A204.1 (cell line): ENCODE data around the gene ATP9A.

Source experiments
- FAIRE-seq: peaks from 2 replicates; lab custom pipeline; 2012; peaks lifted over from hg19 to GRCh38; lab: Jason Lieb, UNC

The ATP9A gene

GRCh38 chr20:51625105-51625504 is 143.1 kb downstream of the ATP9A start:
- no peak for FAIRE-seq

DNA sequence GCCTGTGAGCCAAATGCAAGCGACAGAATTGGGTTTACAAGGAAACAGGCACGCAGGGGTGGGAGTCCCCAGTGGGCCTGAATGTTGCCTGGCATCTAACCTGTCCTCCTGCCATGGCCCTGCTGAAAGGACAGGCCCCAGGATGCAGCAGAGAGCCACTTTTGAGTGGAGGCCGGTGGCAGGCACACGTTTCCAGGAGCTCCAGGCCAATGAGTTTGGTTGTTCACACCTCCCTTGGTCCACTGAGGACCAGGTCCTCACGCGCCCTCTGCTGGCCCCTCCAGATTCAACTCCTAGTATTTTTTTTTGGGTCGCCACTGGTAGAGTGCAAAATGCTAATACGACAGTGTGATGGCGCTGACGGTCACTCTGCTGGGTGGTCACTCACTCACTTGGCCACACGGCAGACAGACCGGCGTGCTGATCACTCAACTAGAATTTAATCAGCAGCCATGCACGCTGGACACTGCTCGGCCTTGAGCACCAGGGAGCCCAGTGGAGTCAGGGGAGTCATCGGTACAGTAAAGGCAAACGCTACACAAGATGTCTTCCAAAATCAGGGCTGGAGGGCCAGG is 143.9 kb downstream of the ATP9A start:
- FAIRE-seq: no peak

DNA sequence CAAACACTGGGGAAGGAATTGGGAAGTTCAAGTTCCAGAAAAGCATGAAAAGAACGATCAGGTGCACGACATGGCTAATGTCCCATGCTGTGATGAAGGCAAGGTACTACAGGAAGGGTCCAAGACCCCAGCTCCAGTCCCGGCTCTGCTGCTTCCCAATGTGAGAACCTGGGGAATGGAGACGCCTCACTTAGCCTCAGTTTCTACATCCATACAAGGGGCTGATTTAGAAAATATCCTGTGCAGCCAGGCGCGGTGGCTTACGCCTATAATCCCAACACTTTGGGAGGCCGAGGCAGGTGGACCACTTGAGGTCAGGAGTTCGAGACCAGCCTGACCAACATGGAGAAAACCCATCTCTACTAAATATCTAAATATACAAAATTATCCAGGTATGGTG is 144.9 kb downstream of the ATP9A start:
- FAIRE-seq: no peak

- FAIRE-seq: no peak
Observed at GRCh38 chr20:51622004-51622874, 146.0 kb downstream of the ATP9A start.

- FAIRE-seq: no peak
Observed at GRCh38 chr20:51620432-51620831, 147.8 kb downstream of the ATP9A start.

DNA sequence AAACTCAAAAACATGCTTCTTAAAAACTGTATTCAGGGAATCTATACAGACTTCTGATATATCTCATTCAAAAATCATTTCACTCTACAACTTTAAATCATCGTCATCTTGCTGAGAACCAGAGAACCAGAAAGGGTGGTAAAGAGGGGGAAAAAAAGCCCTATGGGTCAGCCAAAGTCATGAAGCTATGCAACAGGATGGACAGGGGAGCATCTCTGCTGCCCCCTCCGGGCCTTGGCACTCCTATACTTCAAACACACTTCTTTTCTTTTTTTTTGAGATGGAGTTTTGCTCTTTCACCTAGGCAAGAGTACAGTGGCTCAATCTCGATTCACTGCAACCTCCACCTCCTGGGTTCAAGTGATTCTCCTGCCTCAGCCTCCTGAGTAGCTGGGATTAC is 152.1 kb downstream of the ATP9A start:
- no peak for FAIRE-seq

DNA sequence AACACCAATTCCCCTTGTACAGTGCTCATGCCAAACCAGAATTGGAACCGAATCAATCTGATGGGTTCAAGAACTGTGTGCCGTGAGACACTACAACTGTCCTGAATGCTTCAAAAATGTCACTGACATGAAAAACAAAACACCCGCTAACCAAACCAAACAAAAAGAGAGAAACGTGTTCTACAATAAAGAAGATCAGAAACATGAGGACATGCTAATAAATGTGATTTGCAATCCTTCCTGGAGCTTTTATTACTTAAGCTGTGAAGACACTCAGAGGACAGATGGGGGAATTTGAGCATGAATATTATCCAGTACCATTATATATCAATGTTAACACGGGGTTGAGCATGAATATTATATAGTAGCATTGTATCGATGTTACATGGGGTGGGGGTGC is 153.5 kb downstream of the ATP9A start:
- no peak for FAIRE-seq

GRCh38 chr20:51613580-51613979 is 154.6 kb downstream of the ATP9A start:
- FAIRE-seq: no peak

DNA sequence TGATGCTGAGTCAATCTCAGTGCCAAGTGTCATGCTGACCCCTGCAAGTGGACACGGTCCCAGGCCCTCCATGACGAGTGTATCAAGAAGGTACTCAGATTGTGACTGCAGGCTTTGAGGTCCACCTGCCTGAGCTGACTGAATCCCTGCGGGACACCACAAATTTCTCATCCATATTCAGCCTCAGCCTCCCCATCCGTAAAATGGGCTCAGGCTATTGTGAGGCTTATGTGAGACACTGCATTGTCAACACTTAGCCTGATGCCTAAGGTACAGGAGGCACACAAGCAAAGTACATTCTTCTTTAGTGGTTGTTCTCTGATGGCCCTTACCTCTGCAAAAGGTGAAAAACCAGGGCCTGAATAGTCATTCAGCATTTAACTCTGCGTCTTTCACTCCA is 155.3 kb downstream of the ATP9A start:
- no peak for FAIRE-seq

- no peak for FAIRE-seq
Observed at GRCh38 chr20:51611625-51611890, 156.6 kb downstream of the ATP9A start.

- FAIRE-seq: no peak
Observed at GRCh38 chr20:51610761-51611624, 157.2 kb downstream of the ATP9A start.

GRCh38 chr20:51610111-51610510 is 158.1 kb downstream of the ATP9A start:
- no peak for FAIRE-seq

- FAIRE-seq: no peak
Observed at GRCh38 chr20:51609251-51609650, 158.9 kb downstream of the ATP9A start.

GRCh38 chr20:51608061-51608460 is 160.1 kb downstream of the ATP9A start:
- FAIRE-seq: no peak

DNA sequence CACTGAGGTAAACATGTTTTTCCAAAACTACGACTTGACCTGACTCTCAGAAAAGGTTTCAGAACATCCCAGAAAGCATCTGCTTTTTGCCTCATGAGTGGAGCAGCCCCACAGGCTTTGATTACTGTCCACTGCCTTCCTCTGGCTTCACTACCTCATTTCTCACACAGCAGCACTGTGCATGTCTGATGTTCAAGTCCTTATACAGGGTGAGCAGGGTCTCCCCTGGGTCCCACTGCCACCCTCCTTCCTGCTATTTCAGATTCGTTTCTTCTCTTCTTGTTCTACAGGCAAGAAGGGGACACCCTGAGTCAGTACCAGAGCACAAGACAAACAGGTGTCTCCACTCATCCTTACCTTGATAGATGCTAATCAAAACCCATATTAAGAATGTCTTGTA is 161.0 kb downstream of the ATP9A start:
- FAIRE-seq: no peak

- no peak for FAIRE-seq
Observed at GRCh38 chr20:51604851-51605250, 163.3 kb downstream of the ATP9A start.

- FAIRE-seq: no peak
Observed at GRCh38 chr20:51602131-51602530, 166.1 kb downstream of the ATP9A start.

DNA sequence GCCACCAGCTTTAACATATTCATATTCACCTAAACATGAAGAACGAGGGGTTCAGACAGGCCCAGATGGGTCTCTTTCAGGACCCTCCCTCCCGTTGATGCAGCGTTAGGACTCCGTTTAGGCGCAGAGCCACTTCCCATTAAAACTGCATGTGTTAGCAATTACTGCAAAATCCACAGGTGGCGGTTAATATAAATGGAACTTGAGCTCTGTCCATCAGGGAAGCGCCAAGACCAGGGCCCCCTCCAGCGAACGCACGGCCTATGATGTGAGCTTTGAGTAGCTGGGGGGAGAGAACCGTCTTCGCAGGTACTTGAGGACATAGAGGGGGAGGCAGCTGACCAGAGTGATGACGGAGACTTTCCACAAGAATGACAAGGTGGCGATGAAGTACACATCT is 167.2 kb downstream of the ATP9A start:
- FAIRE-seq: no peak

DNA sequence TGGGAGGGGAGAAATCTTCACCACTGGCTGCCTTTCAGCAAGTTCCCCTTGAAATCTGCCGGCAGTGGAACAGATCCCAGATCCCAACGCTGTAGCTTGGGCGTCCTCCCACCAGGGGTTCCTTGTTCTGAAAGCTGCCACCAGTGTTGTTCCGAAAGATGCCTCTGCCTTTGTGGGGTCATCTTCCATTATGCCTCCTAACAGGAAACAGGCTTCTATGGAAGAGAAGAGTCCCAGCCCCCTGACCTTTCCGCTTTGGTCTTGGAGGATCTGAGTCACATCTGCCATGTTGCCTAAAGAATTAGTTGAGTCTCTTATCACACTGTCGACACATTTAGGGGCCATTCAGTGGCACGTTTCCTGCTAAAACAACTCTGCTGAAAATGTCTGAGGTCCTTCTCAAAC is 168.2 kb downstream of the ATP9A start:
- FAIRE-seq: no peak

DNA sequence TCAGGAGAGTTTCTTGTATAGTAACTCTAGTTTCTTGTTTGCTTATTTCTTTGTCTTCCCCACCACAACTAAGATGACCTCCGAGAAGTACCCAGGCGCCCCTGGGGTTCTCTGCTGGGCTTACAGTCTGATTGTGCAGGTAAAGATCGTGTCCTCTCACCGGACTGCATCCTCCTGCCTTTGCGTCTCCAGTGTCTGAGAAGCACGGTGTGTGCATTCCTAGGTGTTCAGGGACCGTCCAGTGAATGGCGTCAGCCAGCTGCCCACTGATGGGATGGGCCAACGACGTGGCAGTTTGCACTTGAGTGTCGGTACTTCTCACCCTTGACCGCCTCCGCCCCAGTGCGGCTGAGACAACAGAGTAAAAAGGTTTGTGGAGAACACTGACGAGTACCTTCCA is 169.6 kb downstream of the ATP9A start:
- FAIRE-seq: no peak

GRCh38 chr20:51597389-51598231 is 170.6 kb downstream of the ATP9A start:
- FAIRE-seq: no peak

GRCh38 chr20:51596668-51597388 is 171.4 kb downstream of the ATP9A start:
- no peak for FAIRE-seq
